HK-2 (cell line): ENCODE measurements around the gene ISM1.

ENCODE experiments used
- DNase-seq: peaks from one replicate; pipeline ENCODE4 v3.0.0-alpha.2; 2018; ENCODE audit not compliant: unreplicated experiment

Gene ISM1

GRCh38 chr20:13220904-13221297, at the start of gene ISM1:
Gene ISM1, plus strand, starts transcription at chr20:13221274. Its CDS starts 503 bp downstream, at chr20:13221777.
- peak; percentile 65 for DNase-seq

GRCh38 chr20:13173201-13173600, 47.9 kb upstream of the ISM1 start:
- DNase-seq = no peak

GRCh38 chr20:13174402-13174801, 46.7 kb upstream of the ISM1 start:
- no peak for DNase-seq

- DNase-seq = no peak
These were observed 39.8 kb upstream of the ISM1 start for GRCh38 chr20:13180986-13181889.

GRCh38 chr20:13183005-13183404, 38.1 kb upstream of the ISM1 start:
- no peak for DNase-seq

GRCh38 chr20:13186043-13186774, 34.9 kb upstream of the ISM1 start:
- DNase-seq = no peak

- no peak for DNase-seq
These were observed 33.2 kb upstream of the ISM1 start for GRCh38 chr20:13187899-13188298.

GRCh38 chr20:13199279-13199678, 21.8 kb upstream of the ISM1 start:
- DNase-seq = no peak

- DNase-seq = no peak
These were observed 20.1 kb upstream of the ISM1 start for GRCh38 chr20:13200767-13201500.

- DNase-seq = no peak
These were observed 18.5 kb upstream of the ISM1 start for GRCh38 chr20:13202565-13202964.

- DNase-seq = no peak
These were observed 15.6 kb upstream of the ISM1 start for GRCh38 chr20:13205425-13205824.

GRCh38 chr20:13205848-13206434, 15.1 kb upstream of the ISM1 start:
- no peak for DNase-seq

- no peak for DNase-seq
These were observed 14.1 kb upstream of the ISM1 start for GRCh38 chr20:13207016-13207415.

- no peak for DNase-seq
These were observed 9.0 kb upstream of the ISM1 start for GRCh38 chr20:13211956-13212618.

- no peak for DNase-seq
These were observed 8.3 kb upstream of the ISM1 start for GRCh38 chr20:13212750-13213149.

- DNase-seq = no peak
These were observed 7.7 kb upstream of the ISM1 start for GRCh38 chr20:13213335-13213734.

GRCh38 chr20:13216533-13216932, 4.5 kb upstream of the ISM1 start:
- no peak for DNase-seq

GRCh38 chr20:13219327-13220193, 1.5 kb upstream of the ISM1 start:
- no peak for DNase-seq

- DNase-seq = peak; percentile 80
These were observed 725 bp upstream of the ISM1 start for GRCh38 chr20:13220194-13220903.

GRCh38 chr20:13221313-13221672, 219 bp downstream of the ISM1 start:
- DNase-seq = no peak
